Daoy (cell line): ENCODE results near the gene ELMO1. TPM values are rescaled to one million over a fixed set of nuclear protein-coding genes. Genes with fewer than 3 reads are reported as not detected.
"Not testable (repeated sequence)": the region's sequence is repeated elsewhere in the genome, so short reads cannot be mapped to it uniquely, and the experiment has no call there.

Experiments
- DNase-seq: peaks from one replicate; pipeline ENCODE4 v3.0.0-alpha.2; 2015; ENCODE audit warnings: low read depth
- total RNA-seq: library from RNA; depleted of rRNA; stranded (reverse); fragments of >200 nt; shearing (Covaris generic); gene quantifications from 2 replicates; pipeline ENCODE4 v1.2.3, GENCODE V29; 2014

The ELMO1 gene
- total RNA-seq, 1 experiment from 2014 or later = 7.0 TPM

DNA sequence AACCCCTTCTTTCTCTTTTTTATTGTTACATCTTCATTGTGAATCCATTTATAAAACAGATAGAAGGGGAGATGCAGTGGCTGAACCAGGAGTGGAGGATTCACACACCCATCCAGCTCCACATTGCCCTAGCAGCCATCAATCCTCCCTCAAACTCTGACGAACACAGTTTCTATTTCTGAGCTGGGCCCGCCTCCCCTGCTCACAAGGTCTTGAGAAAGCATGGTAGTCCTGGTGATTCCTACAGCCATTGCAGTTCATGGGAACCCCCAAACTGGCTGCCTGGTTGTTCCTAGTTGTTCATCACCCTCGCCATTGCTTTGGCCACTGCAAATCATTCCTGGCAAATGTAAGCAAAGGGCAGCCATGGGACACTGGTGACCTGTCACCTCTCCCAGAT is 465.9 kb downstream of the ELMO1 start:
- no peak for DNase-seq

DNA sequence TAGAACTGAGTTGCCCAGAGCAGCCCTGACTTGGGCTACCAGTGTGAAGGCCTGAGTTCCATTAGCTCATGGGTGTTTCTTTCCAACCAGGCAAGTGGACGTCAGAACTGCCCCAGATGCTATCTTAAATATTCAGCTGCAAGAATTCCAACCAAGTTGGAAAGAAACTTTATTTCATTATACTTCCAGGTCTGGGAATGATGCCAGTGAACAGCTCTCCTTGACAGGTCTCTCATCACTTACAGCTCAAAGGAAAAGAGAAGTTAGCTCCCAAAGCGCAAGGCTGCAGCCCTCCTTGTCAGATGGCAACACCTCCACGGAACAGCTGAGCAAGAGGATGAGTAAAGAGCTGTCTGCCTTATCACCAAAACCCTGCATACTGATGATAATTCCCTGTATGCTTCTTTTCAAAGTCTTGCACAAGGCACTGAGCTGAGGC is 468.8 kb downstream of the ELMO1 start:
- no peak for DNase-seq

- DNase-seq = no peak
Measured at GRCh38 chr7:36978461-36978860, 470.2 kb downstream of the ELMO1 start.

DNA sequence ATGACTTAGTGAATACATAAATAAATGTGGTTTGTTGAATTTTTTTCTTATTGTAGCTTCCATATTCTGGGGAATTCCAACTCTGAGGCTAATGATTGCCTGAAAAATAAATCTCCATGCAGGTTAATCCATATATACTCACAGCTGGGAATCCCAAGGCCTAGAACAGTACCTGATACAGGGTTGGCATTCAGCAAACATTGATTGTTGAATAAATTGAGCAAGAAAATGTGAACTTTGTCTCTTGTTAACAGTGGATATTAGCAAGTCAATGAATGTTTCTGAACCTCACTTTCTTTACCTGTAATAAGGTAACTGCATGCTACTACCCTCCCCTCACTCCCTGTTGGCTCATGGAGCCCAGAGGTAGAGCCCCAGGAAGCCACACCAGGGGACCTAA is 470.8 kb downstream of the ELMO1 start:
- no peak for DNase-seq

DNA sequence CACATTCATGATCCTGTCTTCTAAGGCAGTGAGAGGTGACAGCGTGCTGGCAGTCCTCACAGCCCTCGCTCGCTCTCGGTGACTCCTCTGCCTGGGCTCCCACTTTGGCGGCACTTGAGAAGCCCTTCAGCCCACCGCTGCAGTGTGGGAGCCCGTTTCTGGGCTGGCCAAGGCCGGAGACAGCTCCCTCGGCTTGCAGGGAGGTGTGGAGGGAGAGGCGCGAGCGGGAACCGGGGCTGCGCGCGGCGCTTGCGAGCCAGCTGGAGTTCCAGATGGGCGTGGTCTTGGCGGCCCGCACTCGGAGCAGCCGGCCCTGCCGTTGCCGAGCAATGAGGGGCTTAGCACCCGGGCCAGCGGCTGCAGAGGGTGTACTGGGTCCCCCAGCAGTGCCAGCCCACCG is 475.1 kb downstream of the ELMO1 start:
- not testable (repeated sequence) for DNase-seq

DNA sequence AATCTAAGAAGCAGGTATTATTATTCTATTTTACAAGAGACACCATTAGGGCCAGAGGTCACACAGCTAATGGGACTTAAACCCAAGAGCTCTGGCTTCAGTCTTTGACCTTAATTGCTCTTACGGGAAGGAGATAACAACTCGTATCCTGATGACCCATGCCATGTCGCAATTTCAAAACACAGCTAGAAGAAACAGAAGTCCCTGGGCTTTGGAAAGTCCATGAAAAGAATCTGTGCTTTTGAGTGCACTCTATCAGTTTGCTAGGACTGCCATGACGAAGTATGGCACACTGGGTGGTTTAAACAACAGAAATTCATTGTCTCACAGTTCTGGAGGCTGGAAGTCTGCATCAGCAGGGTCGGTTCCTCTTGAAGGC is 476.5 kb downstream of the ELMO1 start:
- no peak for DNase-seq

GRCh38 chr7:36971515-36972139 is 477.0 kb downstream of the ELMO1 start:
- DNase-seq = no peak

- DNase-seq = no peak
Measured at GRCh38 chr7:36970551-36971514, 477.8 kb downstream of the ELMO1 start.

DNA sequence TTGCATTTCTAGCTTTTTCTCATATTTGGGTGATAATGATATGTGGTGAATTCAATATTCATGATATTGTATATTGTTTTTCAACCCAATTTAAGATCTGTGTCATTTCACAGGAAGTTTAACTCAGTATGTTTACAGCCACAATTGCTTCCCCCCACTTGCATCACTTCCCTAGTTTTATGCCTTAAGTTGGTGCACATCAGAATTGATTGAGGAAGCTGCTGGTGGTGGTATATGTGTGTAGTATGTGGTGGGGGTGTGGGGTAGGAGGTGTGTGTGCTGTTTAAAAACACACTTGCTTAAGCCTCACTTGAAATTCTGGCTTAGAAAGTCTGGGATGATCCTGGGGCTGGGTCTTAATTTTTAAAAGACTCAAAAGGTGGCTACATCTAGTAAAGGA is 479.3 kb downstream of the ELMO1 start:
- no peak for DNase-seq

- DNase-seq = peak; percentile 75
Measured at GRCh38 chr7:36967387-36967786, 481.3 kb downstream of the ELMO1 start.

- no peak for DNase-seq
Measured at GRCh38 chr7:36966636-36967035, 482.0 kb downstream of the ELMO1 start.

- DNase-seq = peak; percentile 19
Measured at GRCh38 chr7:36966039-36966438, 482.6 kb downstream of the ELMO1 start.

- no peak for DNase-seq
Measured at GRCh38 chr7:36965625-36966024, 483.0 kb downstream of the ELMO1 start.

GRCh38 chr7:36964297-36964696 is 484.4 kb downstream of the ELMO1 start:
- no peak for DNase-seq

DNA sequence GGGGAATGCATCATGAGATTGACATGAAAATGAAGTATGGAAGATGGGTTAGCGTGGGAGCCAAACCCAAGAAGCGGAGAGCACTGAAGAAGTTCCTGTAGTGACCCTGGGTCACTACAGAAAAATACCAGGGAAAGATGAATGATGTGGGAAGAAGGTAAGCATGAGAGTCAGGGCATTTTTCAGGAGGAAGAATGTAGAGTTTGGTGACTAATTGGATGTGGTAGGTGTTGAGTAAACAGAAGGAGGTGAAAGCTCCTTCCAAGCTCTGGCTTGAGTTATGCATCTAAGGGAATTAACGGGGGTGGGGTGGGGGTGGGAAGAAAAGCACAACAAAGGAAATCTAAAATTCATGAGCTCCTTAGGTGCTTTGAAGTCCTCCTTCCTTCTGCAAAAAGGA is 486.3 kb downstream of the ELMO1 start:
- DNase-seq = peak; percentile 47

DNA sequence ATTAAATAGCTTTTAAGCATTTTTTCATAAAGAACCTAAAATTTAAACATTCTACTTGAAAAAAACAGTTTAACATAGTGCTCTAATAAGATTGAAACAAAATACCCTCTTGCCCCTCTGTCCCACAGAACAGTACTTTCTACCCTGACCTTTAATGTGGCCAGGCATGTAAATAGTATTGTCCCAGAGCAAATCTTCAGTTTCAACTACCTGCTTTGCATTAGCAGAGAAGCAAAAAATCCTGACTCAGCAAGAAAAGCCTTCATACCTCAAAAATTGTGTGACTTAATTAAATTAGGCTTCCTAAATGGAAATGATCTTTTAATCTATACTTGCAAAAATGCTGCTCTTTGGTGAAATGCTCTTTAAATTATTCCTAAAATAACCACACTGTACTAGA is 487.0 kb downstream of the ELMO1 start:
- no peak for DNase-seq

- no peak for DNase-seq
Measured at GRCh38 chr7:36961097-36961496, 487.6 kb downstream of the ELMO1 start.

GRCh38 chr7:36960105-36960504 is 488.6 kb downstream of the ELMO1 start:
- DNase-seq = no peak

GRCh38 chr7:36958111-36958733 is 490.4 kb downstream of the ELMO1 start:
- DNase-seq = no peak

- DNase-seq = no peak
Measured at GRCh38 chr7:36957620-36958019, 491.0 kb downstream of the ELMO1 start.

- no peak for DNase-seq
Measured at GRCh38 chr7:36956814-36957213, 491.9 kb downstream of the ELMO1 start.

GRCh38 chr7:36955456-36956129 is 493.1 kb downstream of the ELMO1 start:
- DNase-seq = no peak
